Forelimb muscle (tissue), 1 donor: ENCODE measurements around the gene TMPRSS4. TPM values are rescaled to one million over a fixed set of nuclear protein-coding genes. Genes with fewer than 3 reads are reported as not detected.

ENCODE experiments used
- polyA plus RNA-seq: library from polyadenylated mRNA; unstranded; fragments of 120-200 nt; gene quantifications from one replicate; pipeline ENCODE4 v1.2.1, GENCODE V29; 2013; ENCODE audit not compliant: insufficient read length

The TMPRSS4 gene
- polyA plus RNA-seq, 1 donor = 0.10 TPM

Other genes with a start within 250 kb of the TMPRSS4 start
- gene FXYD6, start 200.4 kb upstream of the TMPRSS4 start, polyA plus RNA-seq = 192 TPM
- 0.19 TPM for gene TMPRSS13, start 147.7 kb upstream of the TMPRSS4 start, polyA plus RNA-seq
- gene IL10RA, start 90.7 kb upstream of the TMPRSS4 start, polyA plus RNA-seq = 3.8 TPM
- gene SMIM35, start 9.9 kb downstream of the TMPRSS4 start, polyA plus RNA-seq = 0.32 TPM
- 4.7 TPM for gene SCN4B, start 75.7 kb downstream of the TMPRSS4 start, polyA plus RNA-seq
- gene SCN2B, start 99.6 kb downstream of the TMPRSS4 start, polyA plus RNA-seq = 4.4 TPM
- gene JAML, start 147.9 kb downstream of the TMPRSS4 start, polyA plus RNA-seq = 1.7 TPM
- 0.58 TPM for gene MPZL3, start 175.3 kb downstream of the TMPRSS4 start, polyA plus RNA-seq
- gene MPZL2, start 187.2 kb downstream of the TMPRSS4 start, polyA plus RNA-seq = 0.51 TPM
- gene CD3E, start 227.7 kb downstream of the TMPRSS4 start, polyA plus RNA-seq = 0.54 TPM